Uterus (tissue), 2 donors: ENCODE results near the gene ACO2.

Source experiments
- CTCF ChIP-seq, 4 experiments: fragments of 200-600 bp in 2 of 4; fragments of 450-650 bp in 2 of 4; sonication (generic) in 2 of 4; IDR thresholded peaks; one replicate each; pipeline ENCODE4 v1.5.1; 2016 to 2019; ENCODE audit warnings: antibody characterized with exemption in 4 of 4, mild to moderate bottlenecking in 2 of 4, moderate library complexity in 1 of 4
- POLR2A ChIP-seq, 2 donors: fragments of 450-650 bp; IDR thresholded peaks; one replicate each; pipeline ENCODE4 v1.6.1; 2016; ENCODE audit warnings: antibody characterized with exemption in 2 of 2, mild to moderate bottlenecking in 1 of 2, moderate library complexity in 1 of 2

GRCh38 chr22:41526226-41526829, 57.4 kb downstream of the ACO2 start:
- no peak for TF ChIP-seq CTCF (IDR thresholded peaks at IDR 0.05)
- no peak for TF ChIP-seq POLR2A (IDR thresholded peaks at IDR 0.05)
